ENCODE results near the gene NPC2. TPM values are rescaled to one million over a fixed set of nuclear protein-coding genes. Genes with fewer than 3 reads are reported as not detected.
A peak's percentile ranks its signal among the peaks of the same experiment; 100 is the strongest.

NPC2 gene
- total RNA-seq, 1 experiment from 2014 or later: 135 TPM

DNA sequence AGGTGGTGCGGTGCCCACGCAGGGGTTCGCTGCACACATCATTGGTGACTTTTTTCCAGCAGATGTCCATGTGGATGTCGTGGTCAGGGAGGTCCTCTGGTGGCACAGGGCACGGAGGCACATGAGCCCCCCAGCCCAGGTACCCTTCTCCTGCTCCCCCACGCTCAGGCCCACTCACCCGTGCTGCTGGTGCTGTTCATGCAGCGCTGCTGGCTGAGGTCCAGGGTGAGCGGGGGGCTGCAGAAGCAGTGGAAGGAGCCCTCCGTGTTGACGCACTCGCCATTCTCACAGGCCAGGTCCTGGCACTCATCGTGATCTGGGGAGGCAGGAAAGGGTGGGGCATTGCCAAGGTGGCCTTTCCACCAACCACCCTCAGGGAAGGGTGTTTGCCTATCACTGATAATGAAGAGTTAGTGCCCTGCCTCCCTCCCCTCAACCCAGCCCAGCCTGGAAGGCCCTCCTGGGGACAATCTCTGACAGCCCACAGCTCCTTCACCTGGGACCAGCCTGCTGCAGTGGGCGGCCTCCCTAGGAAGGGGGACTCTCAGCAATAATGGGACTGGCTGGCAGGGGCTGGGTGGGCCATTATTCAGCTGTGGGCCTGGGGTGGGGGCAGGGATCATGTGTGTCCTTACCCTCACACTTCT is 10.3 kb upstream of the NPC2 start:
- no peak for DNase-seq (ENCODE audit: low read depth)

DNA sequence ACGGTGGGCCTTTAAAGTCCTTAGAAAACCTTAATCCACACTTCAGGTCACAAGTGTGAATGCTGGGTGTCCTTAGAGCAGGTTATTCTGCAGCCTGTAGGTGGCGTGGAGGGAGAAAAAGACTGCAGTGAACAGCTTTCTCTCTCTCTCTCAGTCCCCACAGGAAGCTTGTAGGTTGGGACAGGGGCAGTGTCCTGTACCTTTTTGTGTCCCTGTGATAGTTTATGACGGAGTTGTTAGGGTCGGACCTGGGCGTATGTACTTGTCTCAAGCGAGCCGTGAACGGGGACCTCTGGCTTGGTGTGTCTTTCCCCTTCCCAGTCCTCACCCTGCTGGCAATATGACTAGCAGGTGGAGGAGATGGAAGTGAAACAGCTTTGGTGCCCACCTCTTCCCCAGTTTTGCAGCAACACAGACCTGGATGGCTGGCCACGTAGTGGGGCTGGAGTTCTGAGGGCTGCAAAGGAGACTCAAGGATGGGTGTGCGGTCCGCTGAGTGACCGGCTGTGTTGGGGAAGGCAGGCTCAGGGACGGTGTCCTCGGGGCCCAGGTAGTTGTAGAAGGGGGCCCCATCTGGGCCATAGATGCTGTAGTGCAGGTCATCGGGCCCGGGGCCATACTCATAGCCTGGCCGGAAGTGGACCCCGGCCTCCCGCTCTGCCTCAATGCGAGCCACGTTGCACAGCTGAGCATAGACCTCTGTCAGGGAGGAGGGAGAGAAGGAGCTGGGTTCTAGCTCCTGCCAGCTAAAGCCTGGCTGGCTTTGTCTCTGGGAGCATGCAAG is 9.3 kb upstream of the NPC2 start:
- DNase-seq (ENCODE audit: low read depth): peak; percentile 50

DNA sequence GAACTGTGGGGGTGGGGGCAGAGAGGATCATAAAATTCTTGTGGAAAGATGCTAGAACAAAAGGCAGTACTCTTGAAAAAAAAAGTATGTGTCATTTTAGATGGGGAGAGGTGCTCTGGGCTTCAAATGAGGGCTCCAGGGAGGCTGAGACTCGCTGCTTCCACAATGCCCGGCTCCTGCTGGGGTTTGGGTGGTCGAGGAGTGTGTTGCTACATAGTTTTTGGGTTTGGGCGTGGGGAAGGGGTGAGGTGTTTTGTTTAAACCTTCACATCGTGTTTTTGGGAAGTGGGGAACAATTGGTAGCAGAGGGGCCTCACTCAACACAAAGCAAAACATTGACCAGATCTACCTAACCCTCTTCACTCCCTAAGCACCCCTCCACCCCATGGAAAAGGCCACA is 8.6 kb upstream of the NPC2 start:
- no peak for DNase-seq (ENCODE audit: low read depth)

DNA sequence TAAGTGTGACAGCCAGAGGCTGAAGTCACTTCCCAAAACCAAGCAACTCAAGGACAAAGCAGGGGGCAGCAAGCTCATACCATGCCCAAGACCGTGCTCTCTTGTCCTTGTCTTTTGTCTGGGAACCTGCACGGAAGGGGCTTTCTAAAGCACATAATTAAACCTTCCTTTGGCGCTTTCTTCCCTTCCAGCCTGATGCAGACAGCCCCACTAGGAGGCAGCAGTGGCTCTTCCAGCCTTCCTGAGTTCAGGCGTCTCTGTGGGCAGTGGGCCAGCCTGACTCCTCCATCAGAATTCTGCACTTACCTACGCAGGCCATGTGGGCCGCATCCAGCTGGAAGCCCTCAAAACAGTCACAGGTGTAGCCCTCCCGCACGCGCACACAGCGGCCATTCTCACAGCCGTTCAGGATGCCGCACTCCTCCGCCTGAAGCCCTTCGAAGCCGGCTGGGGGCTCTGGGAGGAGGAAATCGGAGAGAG is 8.1 kb upstream of the NPC2 start:
- peak; percentile 80 for DNase-seq (ENCODE audit: low read depth)

DNA sequence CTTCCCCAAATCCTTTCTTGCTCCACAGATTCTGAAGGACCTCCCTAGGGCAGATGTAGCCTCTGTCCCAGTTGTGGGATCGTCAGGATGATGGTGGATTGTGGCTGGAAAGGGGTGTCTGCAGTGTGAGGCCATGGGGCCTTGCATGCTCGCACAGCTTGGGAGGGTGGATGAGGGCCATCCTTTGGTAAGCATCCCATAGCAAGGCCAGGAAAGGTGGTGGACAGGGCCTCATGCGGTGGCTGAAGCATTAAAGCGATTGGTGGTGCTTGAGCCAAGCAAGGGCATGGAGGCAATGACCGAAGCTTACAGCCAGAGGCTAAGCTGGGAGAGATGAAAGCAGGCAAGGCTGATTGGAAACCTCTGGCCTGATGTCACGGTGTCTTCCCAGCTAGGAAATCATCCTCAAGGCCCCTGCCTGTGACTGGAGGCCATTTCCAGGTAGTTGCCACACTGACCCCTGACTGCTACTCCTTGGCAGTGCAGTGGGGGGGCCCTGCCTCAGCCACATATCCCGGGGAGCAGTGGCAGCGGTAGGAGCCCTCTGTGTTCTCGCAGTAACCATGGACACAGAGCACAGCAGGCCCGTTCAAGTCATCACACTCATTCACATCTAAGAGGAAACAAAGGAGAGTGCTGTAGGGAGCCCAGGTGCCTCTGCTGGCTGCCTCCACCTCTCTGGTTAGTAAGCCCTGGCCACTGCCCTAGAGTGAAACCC is 7.5 kb upstream of the NPC2 start:
- DNase-seq (ENCODE audit: low read depth): no peak

GRCh38 chr14:74495356-74495755 is 2.3 kb upstream of the NPC2 start:
- DNase-seq (ENCODE audit: low read depth): no peak

GRCh38 chr14:74493343-74494261 is 497 bp upstream of the NPC2 start, which contains the start of gene ISCA2:
TSS of gene ISCA2 (plus strand) at chr14:74493765. CDS start at chr14:74493775, 10 bp downstream.
- DNase-seq (ENCODE audit: low read depth): peak; percentile 100

- DNase-seq (ENCODE audit: low read depth): peak; percentile 61
These were observed 939 bp downstream of the NPC2 start for GRCh38 chr14:74491956-74492775.

DNA sequence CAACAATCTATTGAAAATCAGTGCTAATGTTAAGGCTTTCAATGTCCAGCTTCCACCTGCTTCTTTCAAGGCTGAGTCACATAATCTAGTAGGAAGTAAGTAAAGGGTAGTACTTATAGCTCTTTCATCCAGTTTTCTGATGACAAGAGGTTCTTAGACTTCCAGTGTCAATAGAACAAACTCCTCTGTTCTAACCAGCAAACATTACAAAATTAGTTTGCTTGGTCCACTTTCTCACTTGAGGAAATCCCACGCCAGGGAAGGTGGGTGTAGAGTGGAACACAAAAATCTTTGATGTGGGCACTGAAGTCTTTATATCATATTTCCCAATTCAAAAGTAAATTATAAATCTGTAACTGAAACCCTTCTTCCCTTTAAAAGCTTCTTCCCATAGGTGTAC is 2.6 kb downstream of the NPC2 start:
- no peak for DNase-seq (ENCODE audit: low read depth)

DNA sequence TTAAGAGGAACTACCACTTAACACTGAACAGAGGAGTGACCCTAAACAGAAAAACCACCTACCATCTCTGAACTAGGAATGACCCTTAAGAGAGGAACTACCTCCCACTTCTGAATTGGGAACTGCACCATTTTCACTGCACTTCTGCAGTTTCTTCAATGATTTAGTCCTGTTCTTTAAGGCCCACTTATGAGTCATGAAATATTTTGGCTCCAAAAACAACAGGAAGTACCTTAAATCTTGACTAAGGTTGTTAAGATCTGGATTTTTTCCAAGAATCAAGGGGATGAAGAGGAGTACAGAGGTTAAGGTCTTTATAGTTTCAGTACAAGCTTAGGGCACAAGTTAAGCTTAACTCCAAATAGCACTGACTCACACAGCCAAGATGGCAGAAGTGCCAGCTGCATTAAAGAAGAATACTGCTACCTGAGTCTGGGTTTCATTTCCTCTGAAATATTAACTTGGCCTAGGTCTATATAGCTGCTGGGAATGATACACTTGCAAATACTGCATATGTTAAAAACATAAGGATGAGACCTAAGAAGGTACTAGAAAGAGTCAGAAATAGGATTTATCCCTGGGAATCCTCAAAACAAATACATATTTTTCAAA is 4.2 kb downstream of the NPC2 start:
- peak; percentile 68 for DNase-seq (ENCODE audit: low read depth)

DNA sequence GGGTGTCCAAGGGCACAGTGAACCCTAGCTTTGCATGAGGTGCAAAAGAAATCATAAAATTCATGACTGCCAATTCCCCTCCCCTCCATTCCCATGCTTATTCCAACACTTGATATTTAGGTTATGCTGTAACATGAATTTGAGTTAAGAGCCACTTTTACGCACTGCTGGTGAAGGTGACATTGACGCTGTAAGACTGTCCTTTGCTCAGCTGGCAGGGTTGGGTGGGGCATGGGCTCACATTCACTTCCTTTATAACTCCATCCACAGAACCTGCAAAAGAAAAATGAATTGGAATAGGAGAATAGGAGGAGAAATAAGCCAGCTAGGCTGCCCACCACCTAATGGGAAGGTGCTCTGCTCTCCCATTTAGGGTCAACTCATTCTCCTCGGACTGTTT is 6.9 kb downstream of the NPC2 start:
- no peak for DNase-seq (ENCODE audit: low read depth)

GRCh38 chr14:74483321-74483720 is 9.8 kb downstream of the NPC2 start:
- no peak for DNase-seq (ENCODE audit: low read depth)

- no peak for DNase-seq (ENCODE audit: low read depth)
These were observed 10.5 kb downstream of the NPC2 start for GRCh38 chr14:74482571-74482970.

GRCh38 chr14:74480046-74480445 is 13.1 kb downstream of the NPC2 start:
- no peak for DNase-seq (ENCODE audit: low read depth)

GRCh38 chr14:74478996-74479635 is 14.0 kb downstream of the NPC2 start:
- no peak for DNase-seq (ENCODE audit: low read depth)

DNA sequence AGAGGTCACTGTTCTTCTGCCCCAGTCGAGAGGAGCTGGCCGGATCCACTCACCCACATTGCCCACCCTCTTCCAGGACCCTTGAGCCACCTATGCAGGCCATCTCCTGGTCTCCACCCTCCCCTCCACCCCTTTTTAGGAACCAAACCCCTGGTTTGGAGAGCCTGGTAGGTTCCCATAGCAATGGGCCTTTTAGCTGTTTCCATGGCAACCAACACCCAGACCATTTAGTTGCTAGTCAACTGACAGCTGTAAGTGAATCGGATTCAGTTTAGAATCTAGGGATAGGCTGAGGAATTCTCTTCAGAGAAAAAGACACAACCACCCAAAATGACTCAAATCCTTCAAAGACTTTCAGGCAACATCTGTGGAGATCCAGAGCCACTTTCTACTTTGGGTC is 16.5 kb downstream of the NPC2 start:
- no peak for DNase-seq (ENCODE audit: low read depth)

DNA sequence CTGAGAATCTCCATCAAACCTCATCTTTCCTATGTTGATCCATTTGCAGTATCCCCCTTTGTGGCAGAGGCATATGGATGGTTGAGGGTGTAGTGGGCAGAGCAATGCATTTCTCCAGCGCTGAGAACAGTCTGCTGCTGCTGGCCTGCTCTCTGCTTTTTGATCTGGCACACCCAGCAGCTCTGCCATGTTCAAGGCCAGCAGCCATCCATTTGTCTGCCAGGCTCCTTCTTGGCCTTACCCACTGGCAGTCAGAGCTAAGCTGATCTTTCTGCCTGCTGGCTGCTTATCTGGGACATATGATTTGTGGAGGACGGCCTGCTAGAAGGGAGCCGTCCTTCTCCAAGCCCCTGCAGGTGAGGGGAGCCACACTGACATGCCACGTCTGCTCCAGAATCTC is 17.0 kb downstream of the NPC2 start:
- no peak for DNase-seq (ENCODE audit: low read depth)

GRCh38 chr14:74475678-74476077 is 17.4 kb downstream of the NPC2 start:
- peak; percentile 42 for DNase-seq (ENCODE audit: low read depth)

- DNase-seq (ENCODE audit: low read depth): no peak
These were observed 18.7 kb downstream of the NPC2 start for GRCh38 chr14:74474376-74474775.

- DNase-seq (ENCODE audit: low read depth): no peak
These were observed 20.5 kb downstream of the NPC2 start for GRCh38 chr14:74472601-74473000.

Measured in Daoy (cell line).